K562 (cell line): Measurements from ENCODE around the gene MTMR4. TPM values are rescaled to one million over a fixed set of nuclear protein-coding genes. Genes with fewer than 3 reads are reported as not detected.

Experiments
- ATAC-seq: fragments of 200-7000 bp; cut with Tn5 transposase; 3 replicates; pipeline ENCODE4 v1.9.1; 2020; ENCODE audit warnings: moderate library complexity
- BruUV-seq: library from RNA; stranded (reverse); fragments of 400-500 nt; replicated peaks from 2 replicates; lab custom pipeline; 2021; lab: Mats Ljungman, UMichigan
- CTCF ChIA-PET: fragments of 300-600 bp; formaldehyde crosslinking; extraction: SDS; loops from one replicate; lab custom pipeline; 2021; ENCODE audit warnings: low intra/inter-chr PET ratio; lab: Yijun Ruan, JAX
- POLR2A ChIA-PET: fragments of 300-600, 350-650 bp; sonication (Branson Sonifier 250); formaldehyde crosslinking; extraction: SDS; loops from one replicate; lab custom pipeline; 2021; ENCODE audit warnings: antibody characterized with exemption, inconsistent platforms; lab: Yijun Ruan, JAX
- DNase-seq, 4 experiments: peaks; one replicate each; pipeline versions ENCODE4 v3.0.0 to v3.0.0-alpha.2; 2011 to 2018; ENCODE audit warnings: low spot score in 3 of 4, mixed read lengths in 3 of 4; ENCODE audit errors: extremely low read depth in 1 of 4
- FAIRE-seq: peaks from 2 replicates; lab custom pipeline; 2011; peaks lifted over from hg19 to GRCh38; lab: Jason Lieb, UNC
- H2AFZ ChIP-seq: 2 replicates; pipeline ENCODE4 v1.6.0; 2011; ENCODE audit warnings: low read depth, low read length, control low read depth, inconsistent platforms
- H3K27ac ChIP-seq: fragments of 200-600 bp; 3 replicates; pipeline ENCODE4 v1.8.0; 2011; ENCODE audit warnings: low read depth, mild to moderate bottlenecking, control low read depth, inconsistent platforms, low read length, moderate library complexity, mixed read lengths; ENCODE audit errors: extremely low read depth
- H3K27me3 ChIP-seq, 2 experiments: fragments of 300-600 bp in 1 of 2; 2 replicates in 1 of 2; 3 replicates in 1 of 2; pipeline versions ENCODE4 v1.6.0 to v1.8.0; 2011; ENCODE audit warnings: inconsistent platforms in 2 of 2, low read length in 2 of 2, mild to moderate bottlenecking in 1 of 2, mixed read lengths in 1 of 2, moderate library complexity in 1 of 2; ENCODE audit not compliant: control insufficient read depth in 2 of 2, insufficient read depth in 2 of 2
- H3K36me3 ChIP-seq: fragments of 300-600 bp; 3 replicates; pipeline ENCODE4 v1.8.0; 2011; ENCODE audit warnings: mild to moderate bottlenecking, low read length, inconsistent platforms; ENCODE audit not compliant: control insufficient read depth, insufficient read depth
- H3K4me1 ChIP-seq, 2 experiments: fragments of 200-600 bp in 1 of 2; replicated peaks in 1 of 2; 2 replicates in 1 of 2; 3 replicates in 1 of 2; pipeline versions ENCODE4 v1.5.1 to v1.8.0; 2011; ENCODE audit warnings: inconsistent platforms in 2 of 2, low read length in 2 of 2, mild to moderate bottlenecking in 1 of 2, mixed read lengths in 1 of 2, moderate library complexity in 1 of 2; ENCODE audit not compliant: control insufficient read depth in 2 of 2, insufficient read depth in 2 of 2
- H3K4me2 ChIP-seq: 2 replicates; pipeline ENCODE4 v1.6.1; 2011; ENCODE audit warnings: low read length, control low read depth, inconsistent platforms, mixed read lengths; ENCODE audit not compliant: insufficient read depth
- H3K4me3 ChIP-seq: fragments of 200-600 bp; sonication (generic), shearing (Covaris generic); 2 replicates; pipeline ENCODE4 v1.5.1; 2016; ENCODE audit warnings: control low read depth, inconsistent platforms
- H3K79me2 ChIP-seq: fragments of 200-600 bp; 3 replicates; pipeline ENCODE4 v1.8.0; 2011; ENCODE audit warnings: low read length, inconsistent platforms; ENCODE audit not compliant: control insufficient read depth, insufficient read depth
- H3K9ac ChIP-seq, 2 experiments: 2 replicates each; pipeline versions ENCODE4 v1.6.0 to v1.6.1; 2011; ENCODE audit warnings: low read depth in 2 of 2, low read length in 2 of 2, control low read depth in 1 of 2, inconsistent platforms in 1 of 2, mild to moderate bottlenecking in 1 of 2, mixed read lengths in 1 of 2; ENCODE audit not compliant: insufficient read depth in 1 of 2
- H3K9me1 ChIP-seq: one replicate; pipeline ENCODE4 v1.6.0; 2011; ENCODE audit warnings: inconsistent platforms, mild to moderate bottlenecking, low read length, moderate library complexity; ENCODE audit not compliant: control insufficient read depth, insufficient read depth
- H3K9me3 ChIP-seq: replicated peaks from 2 replicates; pipeline ENCODE4 v1.5.1; 2011; ENCODE audit warnings: low read depth, low read length, inconsistent platforms; ENCODE audit not compliant: control insufficient read depth, insufficient read depth
- H4K20me1 ChIP-seq: replicated peaks from 2 replicates; pipeline ENCODE4 v1.6.1; 2011; ENCODE audit warnings: low read length, inconsistent platforms, mixed read lengths; ENCODE audit not compliant: control insufficient read depth, insufficient read depth
- ARHGAP35 ChIP-seq: fragments of 450-650 bp; IDR thresholded peaks from 2 replicates; pipeline ENCODE4 v1.6.1; 2018; ENCODE audit not compliant: partially characterized antibody
- C11orf30 ChIP-seq: fragments of 450-650 bp; IDR thresholded peaks from 2 replicates; pipeline ENCODE4 v1.6.1; 2016; ENCODE audit warnings: low read depth, mild to moderate bottlenecking
- CBFA2T2 ChIP-seq: fragments of 450-650 bp; conservative IDR thresholded peaks from 2 replicates; pipeline ENCODE4 v1.6.1; 2017; ENCODE audit warnings: mild to moderate bottlenecking
- CBFA2T3 ChIP-seq: fragments of 450-650 bp; IDR thresholded peaks from 2 replicates; pipeline ENCODE4 v1.6.1; 2017
- CTCF ChIP-seq, 3 experiments: IDR thresholded peaks in 2 of 3; conservative IDR thresholded peaks in 1 of 3; 2 replicates each; pipeline ENCODE4 v1.5.1; 2011 to 2012; ENCODE audit warnings: low read length in 3 of 3, mild to moderate bottlenecking in 3 of 3, control low read depth in 2 of 3, improper control_type of control experiment in 1 of 3, inconsistent platforms in 1 of 3, low read depth in 1 of 3, mixed read lengths in 1 of 3, moderate library complexity in 1 of 3; ENCODE audit not compliant: insufficient read depth in 2 of 3
- DLX4 ChIP-seq: fragments of 250-450 bp; sonication (Bioruptor Pico); IDR thresholded peaks from 2 replicates; pipeline ENCODE4 v1.6.1; 2021; ENCODE audit warnings: mild to moderate bottlenecking
- GMEB1 ChIP-seq: fragments of 250-450 bp; sonication (Bioruptor Pico); IDR thresholded peaks from 2 replicates; pipeline ENCODE4 v1.4.0; 2020; ENCODE audit warnings: mild to moderate bottlenecking
- USF1 ChIP-seq: sonication (generic); formaldehyde crosslinking; IDR thresholded peaks from 2 replicates; pipeline ENCODE4 v1.9.0; 2022; ENCODE audit warnings: mild to moderate bottlenecking, missing genetic modification reagents
- ZNF239 ChIP-seq: fragments of 250-450 bp; sonication (Bioruptor Pico); IDR thresholded peaks from 2 replicates; pipeline ENCODE4 v1.4.0; 2020; ENCODE audit warnings: mild to moderate bottlenecking
- WGBS: fragments of 100-300 bp; shearing (Covaris generic); methylation state at CpG from one replicate; pipeline ENCODE4 v1.1.6; 2016; ENCODE audit warnings: low coverage, mixed read lengths; ENCODE audit not compliant: insufficient coverage; ENCODE audit errors: missing lambda C conversion rate; 5-methylcytosine and 5-hydroxymethylcytosine counted together
- in situ Hi-C: fragments of 300-500 bp; cut with MboI; formaldehyde crosslinking; loops from 4 replicates; pipeline ENCODE4 v1.15.0; 2018; ENCODE audit warnings: inconsistent platforms, mixed read lengths
- intact Hi-C: fragments of 100-400 bp; cut with micrococcal nuclease; formaldehyde crosslinking; loops from 2 replicates; pipeline ENCODE4 v1.14.2; 2022
- polyA plus RNA-seq, 8 experiments: library from polyadenylated mRNA; depleted of rRNA in 4 of 8; stranded (reverse) in 5 of 8; unstranded in 3 of 8; fragments of >200 nt; fragmentation: Nextera tagmentation in 2 of 8; fragmentation: Illumina TruSeq in 1 of 8; extraction: Ambion mirVana in 2 of 8; extraction: Trizol in 1 of 8; gene quantifications; 2 replicates each; pipeline versions ENCODE4 v1.2.1 to v1.2.3, GENCODE V29; 2011 to 2014; ENCODE audit warnings: inconsistent platforms in 1 of 8, missing spikeins in 1 of 8
- total RNA-seq, 7 experiments: library from RNA; depleted of rRNA in 6 of 7; stranded (reverse); fragments of >200 nt in 6 of 7; fragmentation: Illumina TruSeq in 2 of 7; extraction: Trizol in 2 of 7; gene quantifications; 2 replicates each; pipeline versions ENCODE4 v1.2.1 to v1.2.3, GENCODE V29; 2011 to 2021; ENCODE audit warnings: low replicate concordance in 1 of 7

The MTMR4 gene
- total and polyA plus RNA-seq, 9 of the 15 experiments (the other 6 are each of a cell fraction or from before 2014, with no cell fraction given), result 8.8 to 45.7 (median 28.7) TPM

- ATAC-seq, result no peak
- H3K27ac ChIP-seq, result no peak overlapping the region
- H3K9me1 ChIP-seq, result no peaks in the 10 kb centered on the region
- in situ Hi-C loops, result no loop called here
- H2AFZ ChIP-seq, result no peak overlapping the region
- H3K27me3 ChIP-seq, result no peaks in the 10 kb centered on the region
- H3K4me1 ChIP-seq, result peaks cover 2 to 16% of the 10 kb centered on the region in 2 experiments; a peak in 4 of 5 replicates
- H3K36me3 ChIP-seq, result no peaks in the 10 kb centered on the region
- BruUV-seq, result no TSS peak
- H3K9me3 ChIP-seq, result no peaks in the 10 kb centered on the region
- TF ChIP-seq GMEB1 (no peak), CBFA2T2 (peak; percentile 31; the same call in 1 of the 2 replicates), CBFA2T3 (peak; percentile 37; the same call in 1 of the 2 replicates)
- H3K4me3 ChIP-seq, result no peak overlapping the region
- WGBS, result 2% methylated on average over 3 of the region's 3 CpGs
- POLR2A ChIA-PET, result interaction anchor here (0.8 to 2.1 kb wide), 5 partner anchors 10 to 103 kb away, joined by 3 to 8 read pairs (median 4); no protein-coding TSS in a partner anchor
- intact Hi-C loops, result no loop called here
- no peak overlapping the region for H3K4me2 ChIP-seq
- CTCF ChIA-PET, result no interaction called here
- peaks cover 4% of the 10 kb centered on the region for H4K20me1 ChIP-seq
- FAIRE-seq, result no peak
- H3K79me2 ChIP-seq, result no peaks in the 10 kb centered on the region
- DNase-seq, result no peak
- 0 out of 4 replicates have a peak overlapping the region, but pooled peaks of 1 of the 2 experiments have one; percentile 56 for H3K9ac ChIP-seq
Observed at GRCh38 chr17:58527949-58528348, 13.5 kb upstream of the MTMR4 start.

GRCh38 chr17:58527306-58527705 is 12.9 kb upstream of the MTMR4 start:
- no peak for DNase-seq
- ChIA-PET POLR2A (interaction anchor here (0.6 to 2.1 kb wide), 6 partner anchors 9 to 713 kb away, joined by 3 to 8 read pairs (median 4); no protein-coding TSS in a partner anchor), CTCF (no interaction called here)
- intact Hi-C loops (no loop called here), in situ Hi-C loops (no loop called here)
- peak; percentile 7 to 42 (median 28); a peak in 4 of 6 replicates for TF ChIP-seq CTCF (IDR thresholded peaks at IDR 0.05 in 2 of 3, conservative IDR thresholded peaks at IDR 0.05 in 1 of 3; ENCODE audit: insufficient read depth in 2 of 3, low read depth in 1 of 3, low read length in 3 of 3)
- TF ChIP-seq ZNF239, result no peak
- no peak for TF ChIP-seq DLX4 (CRISPR knock-in tag)
- TF ChIP-seq ARHGAP35, result no peak
- no peak for TF ChIP-seq C11orf30
- TF ChIP-seq USF1 (CRISPR knock-in tag), result 0 out of 2 replicates have a peak, but pooled peaks have one; percentile 14
- Histone ChIP-seq H3K9me3 (no peaks in the 10 kb centered on the region), H3K27me3 (no peaks in the 10 kb centered on the region), H4K20me1 (peaks cover 4% of the 10 kb centered on the region), H3K27ac (no peak overlapping the region), H2AFZ (0 out of 2 replicates have a peak overlapping the region, but pooled peaks have one; percentile 14), H3K9ac (no peak overlapping the region; a peak in 1 of 4 replicates), H3K4me2 (no peak overlapping the region), H3K36me3 (no peaks in the 10 kb centered on the region), H3K4me1 (peaks cover 2 to 16% of the 10 kb centered on the region in 2 experiments; a peak in 4 of 5 replicates), H3K9me1 (no peaks in the 10 kb centered on the region), H3K79me2 (no peaks in the 10 kb centered on the region), H3K4me3 (no peak overlapping the region)
- ATAC-seq, result peak; percentile 23
- BruUV-seq, result no TSS peak
- 38% methylated on average over 2 of the region's 2 CpGs for WGBS
- peak; percentile 23 for FAIRE-seq
